G401.6 (cell line): ENCODE data around the gene BRD7.

Source experiments
- FAIRE-seq: peaks from 2 replicates; lab custom pipeline; 2012; peaks lifted over from hg19 to GRCh38; lab: Jason Lieb, UNC

The BRD7 gene

DNA sequence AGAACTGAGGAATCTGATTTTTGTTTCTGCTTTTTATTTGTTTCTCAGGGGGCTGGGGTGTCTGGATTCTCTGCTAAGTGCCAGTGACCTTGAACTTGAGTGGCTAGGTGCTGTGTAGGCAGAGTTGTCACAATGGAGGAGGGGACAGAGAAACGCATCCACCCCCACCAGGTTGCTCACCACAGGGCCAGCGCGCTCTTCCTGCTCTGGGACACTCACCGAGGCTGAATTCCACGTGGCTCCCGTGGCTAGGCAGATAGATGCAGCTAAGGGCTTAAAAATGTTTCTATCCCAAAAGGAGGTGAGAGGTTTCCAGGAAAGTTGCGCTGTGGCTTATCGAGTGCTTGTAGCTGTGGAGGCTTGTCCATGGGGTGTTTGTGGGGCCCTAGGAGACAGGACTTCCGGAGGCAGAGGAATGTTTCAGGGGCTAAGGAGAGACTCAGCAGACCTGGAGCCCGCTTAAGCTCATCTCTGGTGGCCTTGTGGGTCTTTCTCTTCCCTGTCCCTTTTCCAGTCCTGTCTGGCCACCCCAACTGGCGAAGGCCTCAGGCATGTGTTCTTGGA is 65.7 kb downstream of the BRD7 start:
- no peak for FAIRE-seq

DNA sequence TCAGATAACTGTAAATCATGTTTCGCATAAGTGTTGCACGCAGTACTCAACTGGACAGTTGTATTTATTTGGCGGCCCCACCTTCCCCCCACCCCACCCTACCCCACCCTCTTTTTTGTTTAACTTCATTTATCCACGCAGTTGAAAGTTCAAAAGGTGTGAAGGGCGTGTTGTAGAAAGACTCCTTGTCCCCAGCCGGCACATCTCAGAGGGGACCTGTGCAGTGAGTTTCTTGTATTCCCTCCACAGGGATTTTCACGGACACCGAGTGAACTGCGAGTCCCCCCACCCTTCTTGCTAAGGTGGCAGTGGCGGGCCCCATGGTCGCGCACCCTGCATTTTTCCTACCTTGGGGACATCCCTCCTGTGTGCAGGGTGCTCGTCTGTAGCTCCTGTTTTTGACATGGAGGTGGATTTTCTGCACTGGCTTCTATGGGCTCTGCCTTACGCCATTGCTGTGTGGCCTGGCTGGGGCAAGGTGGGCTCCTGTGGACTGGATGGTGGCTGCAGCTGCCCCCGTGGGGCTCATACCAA is 66.2 kb downstream of the BRD7 start:
- no peak for FAIRE-seq

DNA sequence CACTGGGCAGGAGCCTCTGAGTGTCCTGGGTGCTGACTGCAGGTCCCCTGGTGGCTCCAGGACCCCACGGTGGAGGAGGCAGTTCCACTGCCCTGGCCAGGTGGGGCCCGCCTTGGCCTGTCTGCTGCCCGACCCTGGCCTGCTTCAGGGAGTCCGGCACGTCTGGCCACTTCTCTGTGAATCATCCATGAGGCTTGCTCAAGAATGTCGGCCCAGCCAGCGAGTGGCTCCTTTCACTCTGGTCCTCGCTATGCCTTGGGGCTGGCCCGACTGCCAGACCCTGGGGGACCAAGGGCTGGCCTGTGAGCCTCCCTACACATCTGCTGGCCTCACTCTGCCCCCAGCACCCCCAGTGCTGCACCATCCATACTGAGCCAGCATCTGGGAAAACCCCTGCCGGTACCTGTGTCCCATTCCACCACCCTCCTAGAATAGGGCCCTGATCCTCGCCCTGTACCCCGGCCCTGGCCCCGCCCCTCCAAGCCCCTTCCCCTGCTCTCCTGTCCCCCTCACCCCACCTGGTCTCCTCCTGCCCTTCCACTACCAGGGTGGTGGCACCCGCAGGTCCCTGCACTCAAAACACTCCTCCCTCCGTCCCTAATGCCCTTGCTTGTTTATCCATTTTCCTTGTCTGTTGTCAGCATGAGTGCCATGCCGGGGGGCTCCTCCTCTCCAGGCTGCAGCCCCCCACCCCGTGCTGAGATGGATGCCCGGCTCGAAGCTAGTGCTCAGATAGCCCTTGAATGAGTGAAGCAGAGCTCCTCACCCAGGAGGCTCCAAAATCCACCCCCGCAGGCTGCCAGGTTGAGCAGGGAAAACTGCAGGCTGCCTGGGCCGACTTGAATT is 66.9 kb downstream of the BRD7 start:
- no peak for FAIRE-seq

DNA sequence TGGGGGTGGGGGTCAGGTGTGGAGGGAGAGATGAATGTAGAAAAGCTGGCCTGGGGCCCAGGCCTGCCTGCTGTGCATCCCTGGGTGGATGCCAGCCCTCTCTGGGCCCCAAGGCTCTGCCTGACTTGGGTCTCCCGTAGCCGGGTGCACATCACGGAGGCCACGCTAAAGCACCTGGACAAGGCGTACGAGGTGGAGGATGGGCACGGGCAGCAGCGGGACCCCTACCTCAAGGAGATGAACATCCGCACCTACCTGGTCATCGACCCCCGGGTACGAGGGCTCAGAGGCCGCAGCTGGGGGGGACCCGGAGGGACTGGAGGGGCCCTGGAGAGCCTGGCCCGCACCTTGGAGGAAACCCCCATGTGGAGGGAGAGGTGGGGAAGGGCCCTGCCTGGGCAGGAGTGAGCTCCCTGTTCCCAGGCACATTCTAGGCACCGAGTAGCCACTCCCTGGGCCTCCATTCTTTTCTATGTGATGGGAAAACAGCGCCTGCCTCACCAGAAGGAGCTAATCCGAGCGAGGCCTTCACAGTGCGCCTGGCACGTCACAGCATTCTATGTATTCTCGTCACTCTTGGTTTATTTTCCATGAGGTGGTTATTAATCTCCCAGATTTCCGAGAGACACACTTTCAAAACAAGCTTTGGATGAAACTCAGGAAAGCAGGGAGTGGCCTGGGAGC is 67.7 kb downstream of the BRD7 start:
- FAIRE-seq: no peak

DNA sequence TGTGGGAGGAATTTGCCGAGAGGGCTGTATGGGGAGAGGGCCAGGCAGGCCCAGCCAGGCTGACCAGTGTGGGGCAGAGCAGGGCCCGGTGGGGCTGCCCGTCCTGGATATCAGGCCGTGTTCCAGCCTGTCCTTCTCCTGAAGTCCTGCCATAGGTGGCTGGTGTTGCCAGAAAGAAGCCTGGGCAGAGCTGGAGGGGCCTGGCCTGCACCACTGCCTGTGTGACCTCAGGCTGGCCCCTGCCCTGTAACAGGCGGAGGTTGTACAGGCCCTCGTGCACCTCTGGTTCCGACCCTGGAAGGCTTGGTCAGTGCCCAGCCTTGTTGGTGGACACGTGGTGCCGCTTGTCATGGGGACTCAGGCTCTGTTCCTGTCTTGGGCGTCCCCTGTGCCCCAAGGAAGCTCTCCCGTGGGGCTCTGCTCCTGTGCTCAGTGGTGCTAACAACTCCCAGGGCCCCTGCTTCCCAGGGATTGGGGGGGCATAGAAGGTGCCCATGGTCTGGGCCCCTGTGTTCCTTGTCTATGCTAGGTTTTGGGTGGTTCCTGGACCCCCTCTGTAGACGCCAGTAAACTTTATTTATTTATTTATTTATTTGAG is 69.2 kb downstream of the BRD7 start:
- no peak for FAIRE-seq

DNA sequence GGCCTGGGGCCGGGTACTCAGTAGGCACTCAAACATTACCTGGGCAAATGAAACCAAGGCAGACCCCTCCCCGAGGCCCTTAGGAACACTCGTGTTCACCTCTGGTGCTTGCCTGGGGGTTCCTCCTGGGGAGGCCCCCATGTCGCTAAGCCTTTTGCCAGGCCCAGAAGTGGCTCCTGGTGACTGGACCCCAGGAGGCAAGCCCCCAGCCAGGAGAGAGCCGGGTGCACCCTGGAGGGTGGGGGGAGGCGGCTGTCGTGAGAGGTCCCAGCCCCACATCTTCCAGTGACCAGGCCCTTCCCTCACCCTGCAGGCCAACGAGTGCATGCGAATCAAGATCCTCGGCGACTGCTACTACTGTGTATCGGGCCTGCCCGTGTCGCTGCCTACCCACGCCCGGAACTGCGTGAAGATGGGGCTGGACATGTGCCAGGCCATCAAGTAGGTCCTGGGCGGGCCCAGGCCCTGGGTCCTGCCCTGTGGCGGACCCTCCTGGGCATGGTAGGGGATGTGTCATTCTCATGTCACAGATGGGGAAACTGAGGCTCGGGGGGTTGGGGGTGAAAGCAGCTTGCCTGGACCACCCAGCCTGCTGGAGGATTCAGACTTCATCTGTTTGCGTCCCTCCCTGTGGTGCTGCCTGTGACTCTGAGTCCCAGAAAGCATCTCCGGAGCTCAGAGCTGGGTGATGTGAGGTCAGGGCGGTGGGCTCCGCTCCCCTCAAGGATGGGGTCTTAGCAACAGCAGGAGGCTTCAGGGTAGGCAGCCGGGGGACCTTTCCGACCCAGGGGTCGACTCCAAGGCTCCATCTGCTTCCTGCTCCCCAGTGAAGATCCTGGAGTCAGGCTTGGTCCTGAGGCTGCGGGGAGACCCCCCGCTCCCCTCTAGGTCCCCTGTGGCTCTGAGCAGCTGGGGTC is 69.9 kb downstream of the BRD7 start:
- FAIRE-seq: no peak

DNA sequence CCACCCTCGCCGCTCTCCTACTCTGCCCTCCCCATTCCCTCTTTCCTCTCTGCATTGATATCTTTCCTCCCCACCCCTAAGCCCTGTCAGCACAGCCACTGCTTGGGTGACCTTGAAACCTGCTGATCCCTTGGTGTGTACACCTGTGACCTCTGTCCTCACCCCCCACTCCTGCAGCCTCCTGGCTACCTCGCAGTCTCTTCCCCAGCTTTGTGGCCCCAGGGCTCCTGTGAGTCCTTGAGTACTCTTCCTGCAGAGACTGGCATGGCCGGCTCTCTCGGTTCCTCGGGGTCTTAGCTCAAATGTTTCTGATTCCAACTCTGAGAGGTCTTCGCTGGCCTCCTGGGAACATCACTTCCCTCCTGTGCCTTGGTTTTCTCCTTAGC is 70.7 kb downstream of the BRD7 start:
- FAIRE-seq: no peak

DNA sequence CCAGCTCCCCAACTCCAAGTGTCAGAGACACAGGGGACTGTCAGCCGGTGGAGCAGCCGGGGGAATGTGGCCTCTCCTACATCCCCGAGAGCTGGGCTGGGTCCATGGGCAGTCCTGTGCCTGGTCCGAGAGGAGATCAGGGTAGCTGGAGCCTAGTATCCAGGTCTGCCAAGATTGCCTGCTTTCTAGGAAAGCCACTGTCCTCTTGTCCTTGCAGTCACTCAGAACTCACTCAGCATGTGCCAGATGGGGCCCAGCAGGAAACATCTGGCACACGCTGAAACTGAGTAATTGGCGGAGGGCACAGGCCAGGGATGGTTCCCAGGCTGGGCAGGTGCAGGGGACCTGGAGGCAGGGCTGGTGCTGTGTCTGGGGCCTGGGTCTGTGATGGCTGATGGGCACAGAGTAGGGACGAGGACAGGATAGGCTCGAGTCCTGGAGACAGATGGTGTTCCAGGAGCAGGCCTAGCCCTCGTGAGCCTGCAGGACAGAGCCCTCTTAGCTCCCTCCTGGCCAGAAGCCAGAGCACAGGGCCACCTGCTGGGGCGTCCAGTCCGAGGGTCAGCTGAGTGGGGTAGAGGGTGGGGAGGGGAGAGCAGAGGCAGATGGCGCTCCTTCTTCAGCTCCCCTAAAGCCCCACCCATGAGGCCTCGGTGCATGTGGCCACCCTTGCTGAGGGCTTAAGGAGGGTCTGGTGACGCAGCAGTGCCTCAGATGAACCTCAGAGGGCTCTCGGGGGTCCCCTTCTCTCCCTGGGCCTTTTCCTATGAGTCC is 71.3 kb downstream of the BRD7 start:
- FAIRE-seq: no peak

DNA sequence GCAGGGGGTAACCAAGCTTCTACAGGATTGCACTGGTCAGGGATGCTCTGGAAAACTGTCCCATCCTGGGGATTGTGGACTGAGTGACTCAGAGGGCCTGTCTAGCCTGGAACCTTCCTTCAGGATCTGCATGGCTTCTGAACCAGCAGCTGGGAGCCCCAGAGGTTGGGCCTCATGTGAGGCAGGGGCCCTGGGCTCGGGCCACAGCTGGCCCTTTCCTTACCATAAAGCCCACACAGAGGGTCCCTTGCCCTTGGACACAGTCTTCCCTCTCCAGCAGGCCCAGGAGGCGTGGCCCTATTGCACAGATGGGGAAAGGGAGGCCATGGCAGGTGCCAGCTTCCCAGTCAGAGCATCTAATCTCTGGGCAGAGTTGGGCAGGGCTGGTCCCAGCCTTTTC is 72.0 kb downstream of the BRD7 start:
- no peak for FAIRE-seq

DNA sequence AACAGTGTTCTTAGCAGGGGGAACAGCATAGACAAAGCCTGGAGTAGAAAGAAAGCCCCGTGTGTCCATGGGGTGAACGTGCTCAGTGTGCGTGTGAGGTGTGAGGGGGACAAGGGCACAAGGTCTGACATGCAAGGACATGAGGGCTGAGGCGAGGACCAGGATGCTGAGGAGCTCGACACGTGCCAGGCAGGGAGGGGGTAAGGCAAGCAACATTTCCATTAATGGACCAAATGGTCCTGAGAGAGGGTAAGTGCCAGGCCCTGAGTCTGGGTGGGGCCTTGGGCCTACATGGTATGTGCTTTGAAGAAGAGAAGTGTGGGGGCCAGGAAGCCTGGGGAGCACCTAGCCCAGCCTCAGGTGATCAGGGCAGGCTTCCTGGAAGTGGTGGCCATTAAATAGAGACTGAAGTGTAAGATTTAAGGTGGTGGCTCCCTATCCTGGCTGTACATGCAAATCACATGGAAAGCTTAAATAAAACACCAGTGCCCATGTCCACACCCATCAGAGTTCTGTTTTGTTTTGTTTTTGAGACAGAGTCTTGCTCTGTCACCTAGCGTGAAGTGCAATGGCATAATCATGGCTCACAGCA is 73.2 kb downstream of the BRD7 start:
- no peak for FAIRE-seq

DNA sequence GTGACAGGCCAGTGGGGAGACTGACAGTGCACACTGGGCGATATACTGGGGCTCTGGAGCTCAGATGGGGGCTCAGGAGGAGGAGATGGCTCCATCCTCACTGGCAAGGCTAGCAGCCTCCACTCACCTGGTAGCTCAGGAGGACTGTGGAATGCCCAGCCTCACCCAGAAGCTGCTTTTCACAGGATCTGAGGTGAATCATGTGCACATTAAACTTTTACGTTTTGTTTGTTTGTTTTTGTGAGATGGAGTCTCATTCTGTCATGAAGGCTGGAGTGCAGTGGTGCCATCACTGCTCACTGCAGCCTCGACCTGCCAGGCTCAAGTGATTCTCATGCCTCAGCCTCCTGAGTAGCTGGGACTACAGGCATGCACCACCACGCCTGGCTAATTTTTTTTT is 73.8 kb downstream of the BRD7 start:
- no peak for FAIRE-seq

DNA sequence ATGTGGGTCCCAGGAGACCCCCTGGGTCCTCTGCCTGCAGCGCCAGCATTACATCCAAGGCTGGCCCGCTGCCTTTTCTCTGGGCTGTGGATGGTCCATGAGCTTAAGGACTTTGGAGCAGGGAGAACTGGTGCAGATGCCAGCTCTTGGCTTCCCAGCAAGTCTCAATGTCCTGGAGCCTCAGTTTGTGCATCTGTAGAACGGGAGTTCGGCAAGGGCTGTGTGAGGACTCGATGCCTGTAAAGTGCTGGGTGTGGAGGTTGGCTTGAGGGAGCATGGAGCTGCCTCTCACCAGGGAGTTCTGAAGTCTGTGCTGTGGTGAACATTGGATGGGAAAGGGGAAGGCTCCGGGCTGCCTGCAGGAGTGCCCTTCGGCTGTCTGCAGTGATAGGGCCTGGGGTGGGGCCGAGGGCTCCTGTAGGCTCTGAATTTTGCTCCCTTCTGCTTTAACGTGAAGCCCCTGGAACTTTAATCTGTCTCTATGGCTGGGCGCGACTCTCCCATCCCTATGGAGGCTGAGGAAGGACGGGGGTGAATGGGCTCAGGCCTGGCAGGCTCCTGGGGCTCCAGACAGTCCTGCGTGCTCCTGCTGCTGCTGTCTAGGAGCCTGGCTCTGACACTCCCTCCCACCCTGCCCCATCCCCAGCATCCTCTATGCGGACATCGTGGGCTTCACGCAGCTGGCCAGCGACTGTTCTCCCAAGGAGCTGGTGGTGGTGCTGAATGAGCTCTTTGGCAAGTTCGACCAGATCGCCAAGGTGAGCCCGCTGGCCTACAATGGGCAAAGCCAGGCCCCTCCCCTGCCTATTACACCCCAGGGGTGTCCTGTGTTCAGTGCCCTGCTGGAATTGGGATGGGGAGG is 74.6 kb downstream of the BRD7 start:
- FAIRE-seq: no peak

DNA sequence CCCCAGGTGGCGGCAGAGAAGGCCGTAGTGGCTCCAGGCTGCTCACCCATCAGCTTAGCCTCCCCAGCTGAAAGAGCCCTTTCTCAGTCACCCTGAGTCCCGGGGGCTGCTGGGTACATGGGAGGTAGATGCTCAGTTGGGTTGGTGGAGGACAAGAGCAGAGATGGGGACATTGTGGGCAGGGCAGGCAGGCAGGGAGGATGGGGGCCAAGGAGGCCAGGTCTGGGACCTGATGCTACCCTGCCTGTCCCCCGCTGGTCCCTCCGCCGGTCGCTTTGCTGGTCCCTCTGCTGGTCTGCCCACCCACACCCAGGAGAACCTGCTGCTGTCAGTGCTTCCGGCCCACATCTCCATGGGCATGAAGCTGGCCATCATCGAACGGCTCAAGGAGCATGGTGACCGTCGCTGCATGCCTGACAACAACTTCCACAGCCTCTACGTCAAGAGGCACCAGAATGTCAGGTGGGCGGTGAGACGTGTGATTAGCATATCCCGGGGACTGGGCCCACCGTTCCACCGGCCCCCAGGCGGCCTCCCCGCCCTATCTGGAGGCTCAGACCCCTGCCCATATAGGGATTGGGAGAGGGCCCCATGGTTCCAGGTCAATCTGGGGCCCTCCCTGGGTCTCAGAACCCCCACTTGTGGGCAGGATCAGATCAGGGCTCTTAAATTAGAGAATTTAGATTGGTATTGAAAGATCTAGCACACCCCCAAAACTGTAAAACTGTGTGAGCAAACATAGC is 75.6 kb downstream of the BRD7 start:
- FAIRE-seq: no peak

DNA sequence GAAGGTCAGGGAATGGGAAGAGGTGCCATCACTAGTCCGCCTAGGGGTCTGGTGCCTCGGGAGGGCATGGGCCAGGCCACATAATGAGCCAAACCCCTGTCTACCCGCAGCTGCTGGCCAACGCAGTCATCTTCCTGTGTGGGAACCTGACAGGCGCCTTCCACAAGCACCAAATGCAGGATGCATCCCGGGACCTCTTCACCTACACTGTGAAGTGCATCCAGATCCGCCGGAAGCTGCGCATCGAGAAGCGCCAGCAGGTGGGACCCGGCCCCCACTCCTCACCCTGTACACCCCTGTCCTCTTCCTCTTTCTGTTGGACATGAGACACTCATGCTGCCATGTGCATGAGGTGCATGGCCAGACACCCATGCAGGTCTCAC is 76.2 kb downstream of the BRD7 start:
- FAIRE-seq: no peak

DNA sequence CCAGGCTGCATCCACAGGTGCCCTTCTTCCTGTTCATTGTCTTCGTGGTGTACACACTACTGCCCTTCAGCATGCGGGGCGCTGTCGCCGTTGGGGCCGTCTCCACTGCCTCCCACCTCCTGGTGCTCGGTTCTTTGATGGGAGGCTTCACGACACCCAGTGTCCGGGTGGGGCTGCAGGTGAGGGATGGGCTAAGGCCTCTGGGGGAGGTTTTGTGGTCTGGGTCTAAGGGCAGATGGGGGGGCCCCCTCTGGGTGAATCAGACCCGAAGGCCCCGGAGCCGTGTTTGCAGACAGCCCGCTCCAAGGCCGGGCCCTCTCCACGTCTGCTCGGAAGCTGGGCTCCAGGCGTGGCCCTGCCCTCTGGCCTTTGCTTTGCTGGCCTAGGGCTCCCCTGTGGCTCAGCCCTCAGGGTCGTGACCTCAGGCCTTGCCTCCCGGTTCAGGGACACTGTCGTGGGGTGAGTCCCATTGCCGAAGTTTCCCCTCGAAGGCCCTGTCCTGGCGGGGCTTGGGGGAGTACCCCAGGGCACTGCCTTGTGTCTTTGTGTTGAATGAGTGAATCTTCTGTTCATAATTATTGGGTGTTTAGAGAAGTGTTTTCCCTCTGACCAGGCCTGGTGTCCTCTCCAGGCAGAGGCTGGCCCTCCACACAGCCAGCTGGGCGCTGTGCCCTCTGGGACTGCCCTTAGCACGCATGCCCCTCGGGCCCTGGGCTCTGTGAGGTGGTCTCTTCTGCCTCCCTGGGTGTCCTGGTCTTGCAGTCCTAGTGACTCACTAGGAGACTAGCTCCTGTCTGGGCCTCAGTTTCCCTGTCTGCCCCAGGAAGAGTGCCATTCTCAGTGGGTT is 76.8 kb downstream of the BRD7 start:
- FAIRE-seq: no peak

DNA sequence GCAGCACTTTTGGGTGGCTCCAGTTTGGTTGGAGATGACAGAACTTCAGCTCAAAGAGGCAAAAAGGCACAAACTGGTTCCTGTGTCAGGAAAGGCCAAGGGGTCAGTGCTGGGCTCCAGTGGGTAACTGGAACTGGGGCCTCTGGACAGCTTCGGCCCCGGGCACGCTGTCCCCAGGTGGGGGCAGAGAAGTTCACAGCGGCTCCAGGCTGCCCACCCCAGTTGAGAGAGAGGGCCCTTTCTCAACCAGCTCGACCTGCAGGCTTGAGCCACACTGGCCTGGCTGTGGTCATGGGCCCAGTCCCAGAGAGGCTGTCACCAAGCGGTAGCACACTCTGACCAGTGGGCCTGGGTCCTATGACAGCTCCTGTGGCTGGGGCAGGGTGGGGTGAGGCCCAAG is 77.9 kb downstream of the BRD7 start:
- FAIRE-seq: no peak

DNA sequence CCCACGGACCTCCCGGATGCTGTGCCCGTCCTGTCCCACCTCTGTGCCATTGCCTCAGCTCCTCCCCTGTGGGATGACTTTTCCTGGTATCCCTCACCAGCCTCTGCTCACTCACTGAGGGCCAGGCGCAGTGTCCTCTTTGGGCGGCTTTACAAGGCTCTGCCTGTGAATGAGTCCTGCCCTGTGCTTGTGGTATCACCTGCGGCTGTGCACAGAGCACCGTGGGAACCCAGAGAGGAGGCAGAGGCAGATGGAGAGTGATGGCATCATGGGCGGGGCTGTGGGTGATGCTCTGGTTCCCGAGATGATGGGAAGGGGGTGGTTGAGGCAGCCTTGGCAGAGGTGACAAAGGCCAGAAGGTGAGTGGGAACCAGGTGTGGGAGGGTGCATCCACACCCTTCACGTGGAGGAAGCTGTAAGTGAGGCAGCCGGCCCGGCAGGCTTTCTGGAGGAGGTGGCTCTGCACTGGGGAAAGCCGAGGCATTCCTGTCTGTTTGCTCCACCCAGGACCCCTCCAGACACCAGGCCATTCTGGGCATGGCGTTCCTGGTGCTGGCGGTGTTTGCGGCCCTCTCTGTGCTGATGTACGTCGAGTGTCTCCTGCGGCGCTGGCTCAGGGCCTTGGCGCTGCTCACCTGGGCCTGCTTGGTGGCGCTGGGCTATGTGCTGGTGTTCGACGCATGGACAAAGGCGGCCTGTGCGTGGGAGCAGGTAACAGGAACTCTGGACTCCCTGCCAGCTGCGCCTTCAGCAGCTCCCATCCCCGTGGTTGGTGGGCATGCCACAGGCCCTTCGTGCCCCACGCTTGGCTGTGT is 78.6 kb downstream of the BRD7 start:
- no peak for FAIRE-seq
